GM12878 (cell line): ENCODE measurements around the gene GOLGA6D. TPM values are rescaled to one million over a fixed set of nuclear protein-coding genes. Genes with fewer than 3 reads are reported as not detected.
"Not testable (repeated sequence)": the region's sequence is repeated elsewhere in the genome, so short reads cannot be mapped to it uniquely, and the experiment has no call there.

Source experiments
- ATAC-seq: fragments of 200-7000 bp; cut with Tn5 transposase; 3 replicates; pipeline ENCODE4 v1.9.1; 2020; ENCODE audit warnings: mild to moderate bottlenecking, moderate library complexity
- BruUV-seq: library from RNA; stranded (reverse); fragments of 400-500 nt; replicated peaks from 2 replicates; lab custom pipeline; 2021; lab: Mats Ljungman, UMichigan
- CTCF ChIA-PET: fragments of 300-600 bp; sonication (Branson Sonifier 250); formaldehyde crosslinking; extraction: SDS; loops from one replicate; lab custom pipeline; 2021; ENCODE audit warnings: inconsistent platforms; lab: Yijun Ruan, JAX
- POLR2A ChIA-PET: fragments of 350-600 bp; formaldehyde crosslinking; extraction: SDS; loops from one replicate; lab custom pipeline; 2021; ENCODE audit warnings: inconsistent platforms; lab: Charles Lee
- RAD21 ChIA-PET: fragments of 300-600 bp; sonication (Branson Sonifier 250); formaldehyde crosslinking; loops from one replicate; lab custom pipeline; 2023; ENCODE audit warnings: antibody characterized with exemption; ENCODE audit not compliant: unreplicated experiment; lab: Charles Lee
- SMC1A ChIA-PET: fragments of 300-600 bp; sonication (Branson Sonifier 250); formaldehyde crosslinking; loops from one replicate; lab custom pipeline; 2023; ENCODE audit not compliant: unreplicated experiment, uncharacterized antibody; lab: Charles Lee
- DNase-seq: peaks from one replicate; pipeline ENCODE4 v3.0.0-alpha.2; 2011; ENCODE audit warnings: low read depth, low spot score
- FAIRE-seq: peaks from 3 replicates; lab custom pipeline; 2011; peaks lifted over from hg19 to GRCh38; lab: Jason Lieb, UNC
- H2AFZ ChIP-seq: 2 replicates; pipeline ENCODE4 v1.6.0; 2011; ENCODE audit warnings: low read depth, low read length, control low read depth; ENCODE audit not compliant: control insufficient read depth
- H3K27ac ChIP-seq: 2 replicates; pipeline ENCODE4 v1.5.1; 2011; ENCODE audit warnings: control low read depth; ENCODE audit not compliant: control insufficient read depth, insufficient read depth
- H3K27me3 ChIP-seq, 2 experiments: replicated peaks in 1 of 2; 2 replicates each; pipeline versions ENCODE4 v1.6.0 to v1.6.1; 2011; ENCODE audit warnings: low read length in 1 of 2; ENCODE audit not compliant: control insufficient read depth in 2 of 2, insufficient read depth in 2 of 2
- H3K36me3 ChIP-seq, 2 experiments: 2 replicates each; pipeline ENCODE4 v1.5.1; 2011; ENCODE audit warnings: low read length in 1 of 2; ENCODE audit not compliant: control insufficient read depth in 2 of 2, insufficient read depth in 2 of 2
- H3K4me1 ChIP-seq: 2 replicates; pipeline ENCODE4 v1.6.1; 2011; ENCODE audit warnings: mild to moderate bottlenecking, low read length, moderate library complexity, mixed read lengths; ENCODE audit not compliant: control insufficient read depth, insufficient read depth
- H3K4me2 ChIP-seq: 2 replicates; pipeline ENCODE4 v1.6.0; 2011; ENCODE audit warnings: control low read depth; ENCODE audit not compliant: control insufficient read depth, insufficient read depth
- H3K4me3 ChIP-seq: fragments of 200-600 bp; sonication (generic); 2 replicates; pipeline ENCODE4 v1.5.1; 2016
- H3K79me2 ChIP-seq: 2 replicates; pipeline ENCODE4 v1.6.0; 2011; ENCODE audit warnings: low read length; ENCODE audit not compliant: control insufficient read depth, insufficient read depth
- H3K9ac ChIP-seq: 2 replicates; pipeline ENCODE4 v1.8.0; 2011; ENCODE audit warnings: low read length, control low read depth, mixed read lengths; ENCODE audit not compliant: control insufficient read depth, insufficient read depth
- H3K9me3 ChIP-seq: replicated peaks from 3 replicates; pipeline ENCODE4 v1.5.1; 2011; ENCODE audit warnings: mild to moderate bottlenecking, low read length; ENCODE audit not compliant: control insufficient read depth, insufficient read depth
- H4K20me1 ChIP-seq: 2 replicates; pipeline ENCODE4 v1.6.0; 2011; ENCODE audit not compliant: control insufficient read depth, insufficient read depth
- BHLHE40 ChIP-seq, 2 experiments: fragments of 450-650 bp in 1 of 2; IDR thresholded peaks; 2 replicates each; pipeline ENCODE4 v1.6.1; 2011 to 2017; ENCODE audit warnings: low read depth in 2 of 2, borderline replicate concordance in 1 of 2, improper control_type of control experiment in 1 of 2, low read length in 1 of 2, mild to moderate bottlenecking in 1 of 2
- CHD1 ChIP-seq: IDR thresholded peaks from 2 replicates; pipeline ENCODE4 v1.6.1; 2012; ENCODE audit warnings: low read depth, low read length, improper control_type of control experiment
- CREM ChIP-seq: IDR thresholded peaks from 2 replicates; pipeline ENCODE4 v1.6.1; 2014; ENCODE audit warnings: antibody characterized with exemption, low read depth
- ESRRA ChIP-seq: IDR thresholded peaks from 2 replicates; pipeline ENCODE4 v1.6.1; 2012; ENCODE audit warnings: mild to moderate bottlenecking, low read length, improper control_type of control experiment
- FOXK2 ChIP-seq: fragments of 450-650 bp; IDR thresholded peaks from 2 replicates; pipeline ENCODE4 v1.6.1; 2017; ENCODE audit warnings: mild to moderate bottlenecking, moderate library complexity
- IRF5 ChIP-seq: fragments of 450-650 bp; IDR thresholded peaks from 2 replicates; pipeline ENCODE4 v1.6.1; 2017; ENCODE audit warnings: borderline replicate concordance
- MAX ChIP-seq: IDR thresholded peaks from 2 replicates; pipeline ENCODE4 v1.6.1; 2012; ENCODE audit warnings: low read depth, low read length, improper control_type of control experiment
- MEF2A ChIP-seq: IDR thresholded peaks from 2 replicates; pipeline ENCODE4 v1.6.1; 2011; ENCODE audit warnings: low read depth, mild to moderate bottlenecking, low read length, moderate library complexity; ENCODE audit not compliant: insufficient read depth
- MEF2B ChIP-seq: fragments of 450-650 bp; IDR thresholded peaks from 2 replicates; pipeline ENCODE4 v1.6.1; 2018; ENCODE audit warnings: mild to moderate bottlenecking, moderate library complexity; ENCODE audit not compliant: partially characterized antibody, poor library complexity, severe bottlenecking
- NFXL1 ChIP-seq: fragments of 450-650 bp; IDR thresholded peaks from 2 replicates; pipeline ENCODE4 v1.6.1; 2017; ENCODE audit warnings: antibody characterized with exemption, mild to moderate bottlenecking, borderline replicate concordance
- RB1 ChIP-seq: fragments of 450-650 bp; formaldehyde crosslinking; IDR thresholded peaks from 2 replicates; pipeline ENCODE4 v1.6.1; 2017; ENCODE audit warnings: mild to moderate bottlenecking, borderline replicate concordance
- RELB ChIP-seq: fragments of 450-650 bp; IDR thresholded peaks from 2 replicates; pipeline ENCODE4 v1.6.1; 2017; ENCODE audit warnings: low read depth, mild to moderate bottlenecking, moderate library complexity
- SPI1 ChIP-seq: IDR thresholded peaks from 2 replicates; pipeline ENCODE4 v1.6.1; 2011; ENCODE audit warnings: low read depth, mild to moderate bottlenecking, low read length, moderate library complexity, borderline replicate concordance; ENCODE audit not compliant: insufficient read depth
- ZNF24 ChIP-seq: fragments of 450-650 bp; IDR thresholded peaks from 2 replicates; pipeline ENCODE4 v1.6.1; 2017; ENCODE audit warnings: antibody characterized with exemption, mild to moderate bottlenecking
- WGBS: methylation state at CpG from one replicate; pipeline ENCODE4 v1.1.6; 2016; ENCODE audit warnings: low lambda C conversion rate; ENCODE audit not compliant: insufficient replicate concordance, insufficient coverage; ENCODE audit errors: missing lambda C conversion rate; 5-methylcytosine and 5-hydroxymethylcytosine counted together
- in situ Hi-C: fragments of 300-500 bp; cut with MboI; formaldehyde crosslinking; loops from 9 replicates; pipeline ENCODE4 v1.14.3; 2018; ENCODE audit warnings: mixed read lengths
- intact Hi-C: fragments of 100-400 bp; cut with micrococcal nuclease; formaldehyde crosslinking; loops from one replicate; pipeline ENCODE4 v1.14.2; 2022; ENCODE audit not compliant: unreplicated experiment
- polyA plus RNA-seq, 11 experiments: library from polyadenylated mRNA; depleted of rRNA in 4 of 11; unstranded in 6 of 11; stranded (reverse) in 5 of 11; fragments of >200 nt; fragmentation: Nextera tagmentation in 4 of 11; fragmentation: Illumina TruSeq in 1 of 11; extraction: Ambion mirVana in 4 of 11; extraction: Trizol in 1 of 11; gene quantifications; 1 replicate in 1 of 11; 2 replicates in 10 of 11; pipeline versions ENCODE4 v1.2.1 to v1.2.3, GENCODE V29; 2011 to 2016; ENCODE audit warnings: inconsistent platforms in 2 of 11, missing spikeins in 2 of 11, low read depth in 1 of 11
- total RNA-seq, 4 experiments: library from RNA; depleted of rRNA in 3 of 4; stranded (reverse); fragments of >200 nt in 3 of 4; fragmentation: Illumina TruSeq in 1 of 4; extraction: Trizol in 1 of 4; gene quantifications; 2 replicates each; pipeline versions ENCODE4 v1.2.1 to v1.2.3, GENCODE V29; 2013 to 2021

The GOLGA6D gene
- total and polyA plus RNA-seq, 10 of the 15 experiments (the other 5 are each of a cell fraction or from before 2014, with no cell fraction given), result not detected

DNA sequence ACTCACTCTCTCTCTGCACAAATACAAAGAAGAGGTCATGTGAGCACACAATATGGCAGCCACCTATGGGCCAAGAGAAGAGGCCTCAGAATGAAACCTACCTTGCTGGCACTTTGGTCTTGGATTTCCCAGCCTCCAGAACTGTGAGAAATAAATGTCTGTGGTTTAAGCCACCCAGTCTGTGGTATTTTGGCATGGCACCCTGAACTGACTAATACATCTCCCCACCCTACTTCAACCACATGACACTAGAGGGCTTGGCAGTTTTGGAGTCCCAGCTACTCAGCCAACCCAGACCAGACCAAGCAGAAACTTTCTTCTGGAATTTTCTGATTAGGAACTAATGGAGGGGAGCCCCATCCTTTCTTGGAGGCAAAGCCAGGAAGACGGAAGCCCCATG is 29.9 kb downstream of the GOLGA6D start:
- BruUV-seq, H3K27ac ChIP-seq, H3K4me3 ChIP-seq, H2AFZ ChIP-seq, SMC1A ChIA-PET, intact Hi-C loops, CTCF ChIA-PET, H3K9me3 ChIP-seq, H4K20me1 ChIP-seq, H3K4me1 ChIP-seq, H3K27me3 ChIP-seq, in situ Hi-C loops, POLR2A ChIA-PET, ATAC-seq, DNase-seq, H3K4me2 ChIP-seq, H3K9ac ChIP-seq, FAIRE-seq, RAD21 ChIA-PET, H3K36me3 ChIP-seq, H3K79me2 ChIP-seq: not testable (repeated sequence)
- WGBS, result 30% methylated on average over 1 of the region's 1 CpG

DNA sequence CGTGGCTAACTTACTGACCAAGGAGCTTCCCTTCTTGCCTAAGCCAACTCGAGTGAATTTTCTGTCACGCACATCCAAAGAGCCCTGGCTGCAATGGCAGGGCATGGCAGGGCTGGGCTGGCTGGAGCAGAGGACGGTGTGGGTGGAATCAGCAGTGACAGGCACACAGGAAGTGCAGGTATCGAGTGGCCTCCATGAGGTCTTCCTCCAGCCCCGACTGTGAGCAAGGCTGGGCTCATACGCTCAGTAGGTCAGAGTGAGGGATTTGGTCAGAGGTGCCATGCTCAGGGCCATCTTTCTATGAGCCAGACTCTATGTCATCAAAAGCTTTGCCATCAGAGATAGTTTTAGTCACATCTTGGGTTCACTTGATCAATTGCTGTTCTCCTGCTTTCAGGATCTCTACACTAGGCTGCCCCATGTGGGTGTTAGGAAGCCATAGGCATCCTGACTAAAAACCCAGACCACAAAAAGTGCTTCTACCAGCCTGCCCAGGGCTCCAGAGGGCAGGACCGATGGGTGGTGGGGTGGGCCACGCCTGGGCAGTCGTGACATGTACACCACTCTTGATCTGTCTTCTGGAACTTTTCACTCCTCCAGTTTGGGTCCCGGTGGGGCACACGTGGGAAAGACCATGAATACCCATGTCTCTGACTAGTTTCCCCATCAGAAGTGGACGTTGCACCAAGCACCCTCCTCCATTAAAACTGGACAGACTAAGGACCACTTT is 30.6 kb downstream of the GOLGA6D start:
- WGBS, result 26% methylated on average over 13 of the region's 13 CpGs
- no TSS peak for BruUV-seq
- CTCF ChIA-PET, result no interaction called here
- TF ChIP-seq CREM, result no peak
- no peak for TF ChIP-seq NFXL1
- no peak for TF ChIP-seq ZNF24
- no peak for TF ChIP-seq RELB
- TF ChIP-seq MEF2B, result no peak
- TF ChIP-seq BHLHE40 (IDR thresholded peaks at IDR 0.05; ENCODE audit: borderline replicate concordance in 1 of 2, low read depth in 2 of 2, low read length in 1 of 2), result no peak
- TF ChIP-seq FOXK2, result no peak
- no peak for TF ChIP-seq RB1
- no peak for TF ChIP-seq CHD1
- no peak for TF ChIP-seq MEF2A
- TF ChIP-seq SPI1, result no peak
- TF ChIP-seq MAX, result no peak
- no peak for TF ChIP-seq IRF5
- TF ChIP-seq ESRRA, result no peak

More for the DNA sequence above, 30.6 kb downstream of the GOLGA6D start:
- no peak overlapping the region for H2AFZ ChIP-seq
- H4K20me1 ChIP-seq, result no peaks in the 10 kb centered on the region
- H3K27ac ChIP-seq, result no peak overlapping the region
- no peaks in the 10 kb centered on the region for H3K79me2 ChIP-seq
- ChIA-PET POLR2A (no interaction called here), RAD21 (no interaction called here), SMC1A (no interaction called here)
- no peak overlapping the region for H3K4me3 ChIP-seq
- H3K4me2 ChIP-seq, result no peak overlapping the region
- H3K9ac ChIP-seq, result no peak overlapping the region
- FAIRE-seq (no peak), DNase-seq (no peak), ATAC-seq (no peak)
- in situ Hi-C loops (no loop called here), intact Hi-C loops (no loop called here)
- no peaks in the 10 kb centered on the region for H3K4me1 ChIP-seq
- H3K36me3 ChIP-seq, result no peaks in the 10 kb centered on the region
- H3K9me3 ChIP-seq, result no peaks in the 10 kb centered on the region
- H3K27me3 ChIP-seq, result no peaks in the 10 kb centered on the region; a peak in 1 of 4 replicates
